Mesendoderm (in vitro differentiated cells): ENCODE results near the gene SIGLEC5. TPM values are rescaled to one million over a fixed set of nuclear protein-coding genes. Genes with fewer than 3 reads are reported as not detected.
A peak's percentile ranks its signal among the peaks of the same experiment; 100 is the strongest.

Experiments
- DNase-seq: peaks from one replicate; pipeline ENCODE4 v3.0.0; 2013
- H2AK5ac ChIP-seq: 2 replicates; pipeline ENCODE4 v1.6.1; 2013; ENCODE audit warnings: low read length, inconsistent platforms
- H2BK120ac ChIP-seq: 2 replicates; pipeline ENCODE4 v1.6.1; 2013; ENCODE audit warnings: low read depth, mild to moderate bottlenecking, low read length, moderate library complexity, mixed read lengths
- H2BK15ac ChIP-seq: replicated peaks from 2 replicates; pipeline ENCODE4 v1.6.1; 2013; ENCODE audit warnings: low read depth, mild to moderate bottlenecking, moderate library complexity
- H2BK5ac ChIP-seq: 2 replicates; pipeline ENCODE4 v1.6.1; 2013; ENCODE audit warnings: low read length, inconsistent platforms
- H3K18ac ChIP-seq: 2 replicates; pipeline ENCODE4 v1.6.1; 2013; ENCODE audit warnings: mild to moderate bottlenecking, low read length, mixed read lengths
- H3K23ac ChIP-seq: one replicate; pipeline ENCODE4 v1.6.1; 2013; ENCODE audit warnings: low read length
- H3K27ac ChIP-seq: 2 replicates; pipeline ENCODE4 v1.5.1; 2013; ENCODE audit warnings: low read depth, mild to moderate bottlenecking, inconsistent platforms, low read length, moderate library complexity
- H3K27me3 ChIP-seq: 2 replicates; pipeline ENCODE4 v1.6.1; 2013; ENCODE audit warnings: low read length, control low read depth, mild to moderate bottlenecking, inconsistent platforms; ENCODE audit not compliant: insufficient read depth, poor library complexity
- H3K36me3 ChIP-seq: 2 replicates; pipeline ENCODE4 v1.6.1; 2013; ENCODE audit warnings: low read length, inconsistent platforms; ENCODE audit not compliant: control insufficient read depth, insufficient read depth
- H3K4ac ChIP-seq: one replicate; pipeline ENCODE4 v1.6.1; 2013; ENCODE audit warnings: low read depth, mild to moderate bottlenecking, low read length, moderate library complexity
- H3K4me1 ChIP-seq: 2 replicates; pipeline ENCODE4 v1.6.1; 2013; ENCODE audit warnings: low read depth, low read length, inconsistent platforms; ENCODE audit not compliant: control insufficient read depth
- H3K4me2 ChIP-seq: 2 replicates; pipeline ENCODE4 v1.6.1; 2013; ENCODE audit warnings: low read length
- H3K4me3 ChIP-seq: 2 replicates; pipeline ENCODE4 v1.5.1; 2013; ENCODE audit warnings: mild to moderate bottlenecking, low read length
- H3K56ac ChIP-seq: one replicate; pipeline ENCODE4 v1.6.1; 2013; ENCODE audit warnings: low read length
- H3K79me1 ChIP-seq: 2 replicates; pipeline ENCODE4 v1.6.1; 2013; ENCODE audit warnings: low read length, inconsistent platforms
- H3K79me2 ChIP-seq: 2 replicates; pipeline ENCODE4 v1.6.1; 2013; ENCODE audit warnings: mild to moderate bottlenecking, low read length; ENCODE audit not compliant: control insufficient read depth, insufficient read depth
- H3K9ac ChIP-seq: 2 replicates; pipeline ENCODE4 v1.6.1; 2013; ENCODE audit warnings: low read length, inconsistent platforms
- H4K5ac ChIP-seq: one replicate; pipeline ENCODE4 v1.6.1; 2013; ENCODE audit warnings: low read length
- H4K8ac ChIP-seq: one replicate; pipeline ENCODE4 v1.6.1; 2013; ENCODE audit warnings: low read depth, mild to moderate bottlenecking, control low read depth, low read length, moderate library complexity
- WGBS: extraction: QIAGEN DNeasy Blood & Tissue Kit; methylation state at CpG from one replicate; pipeline ENCODE4 v1.1.7; 2013; ENCODE audit warnings: low lambda C conversion rate, missing lambda C conversion rate; ENCODE audit not compliant: insufficient coverage; ENCODE audit errors: extremely low coverage; 5-methylcytosine and 5-hydroxymethylcytosine counted together
- small RNA-seq: library from polyadenylated mRNA; stranded (forward); fragments of <200 nt; extraction: miRNeasy Mini kit (QIAGEN cat#:217004); gene quantifications from one replicate; pipeline ENCODE3, GENCODE V24; 2013; ENCODE audit not compliant: insufficient read depth

Gene SIGLEC5

GRCh38 chr19:51567583-51567982, 62.6 kb downstream of the SIGLEC5 start:
- no peak overlapping the region for H4K8ac ChIP-seq
- no peaks in the 10 kb centered on the region for H3K36me3 ChIP-seq
- H3K18ac ChIP-seq: no peak overlapping the region
- no peak overlapping the region for H3K4ac ChIP-seq
- H3K56ac ChIP-seq: no peak overlapping the region
- no peak overlapping the region for H3K4me2 ChIP-seq
- H4K5ac ChIP-seq: no peak overlapping the region
- H2AK5ac ChIP-seq: no peak overlapping the region
- no peaks in the 10 kb centered on the region for H3K27me3 ChIP-seq
- H3K79me1 ChIP-seq: peaks cover 5% of the 10 kb centered on the region
- H3K4me3 ChIP-seq: no peak overlapping the region
- peaks cover 2% of the 10 kb centered on the region for H3K4me1 ChIP-seq
- WGBS: no CpG with 5 or more reads among the region's 4 CpGs
- H2BK120ac ChIP-seq: no peak overlapping the region
- no peak for DNase-seq
- H3K23ac ChIP-seq: no peak overlapping the region
- no peak overlapping the region for H3K27ac ChIP-seq
- H2BK15ac ChIP-seq: no peak overlapping the region
- H3K9ac ChIP-seq: no peak overlapping the region
- peaks cover 2% of the 10 kb centered on the region for H3K79me2 ChIP-seq
- no peak overlapping the region for H2BK5ac ChIP-seq

DNA sequence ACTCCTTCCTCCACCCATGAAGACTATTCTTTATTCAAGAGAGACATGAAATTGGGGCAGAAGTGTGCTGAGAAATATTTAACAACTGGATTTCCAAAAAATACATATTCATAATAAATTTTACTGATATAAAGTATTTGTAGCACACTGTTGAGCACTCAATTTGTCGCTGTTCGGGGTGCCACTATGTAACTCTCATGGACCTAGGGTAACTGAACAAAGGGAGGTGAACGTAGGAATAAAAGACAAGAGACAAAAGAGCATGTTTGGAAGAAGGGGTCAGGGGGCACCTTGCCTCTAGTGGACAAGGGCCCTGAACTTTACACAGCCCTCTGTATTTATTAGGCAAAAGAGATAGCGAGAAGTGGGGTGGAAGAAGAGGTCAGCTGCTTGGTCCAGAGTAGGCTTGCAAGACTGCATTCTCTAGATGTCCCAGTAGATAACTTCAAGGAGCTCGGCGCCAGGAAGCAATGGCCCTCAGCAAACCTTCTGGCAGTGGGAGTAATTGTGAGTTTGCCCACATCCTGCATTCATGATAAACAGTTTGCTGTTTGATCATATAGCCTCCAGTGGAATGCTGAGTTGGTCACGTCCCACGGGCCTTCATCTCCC, 63.6 kb downstream of the SIGLEC5 start:
- Histone ChIP-seq H3K27me3 (no peaks in the 10 kb centered on the region), H2BK120ac (no peak overlapping the region), H3K79me1 (peaks cover 1% of the 10 kb centered on the region), H3K23ac (no peak overlapping the region), H2AK5ac (no peak overlapping the region), H3K4me3 (no peak overlapping the region), H3K4me1 (no peaks in the 10 kb centered on the region), H2BK15ac (no peak overlapping the region), H3K4ac (no peak overlapping the region), H2BK5ac (no peak overlapping the region), H3K27ac (no peak overlapping the region), H3K18ac (no peak overlapping the region), H3K79me2 (no peaks in the 10 kb centered on the region), H3K4me2 (no peak overlapping the region), H4K5ac (no peak overlapping the region), H3K9ac (no peak overlapping the region), H3K56ac (no peak overlapping the region), H4K8ac (no peak overlapping the region), H3K36me3 (no peaks in the 10 kb centered on the region)
- no CpG with 5 or more reads among the region's 8 CpGs for WGBS
- no peak for DNase-seq

GRCh38 chr19:51565583-51565982, 64.6 kb downstream of the SIGLEC5 start:
- H3K27me3 ChIP-seq: no peaks in the 10 kb centered on the region
- H3K18ac ChIP-seq: no peak overlapping the region
- no peak overlapping the region for H3K23ac ChIP-seq
- no peak overlapping the region for H3K27ac ChIP-seq
- no peak overlapping the region for H2BK120ac ChIP-seq
- no peaks in the 10 kb centered on the region for H3K79me1 ChIP-seq
- no peak overlapping the region for H2BK5ac ChIP-seq
- H2AK5ac ChIP-seq: no peak overlapping the region
- no peak overlapping the region for H3K4me3 ChIP-seq
- H3K9ac ChIP-seq: no peak overlapping the region
- no peaks in the 10 kb centered on the region for H3K36me3 ChIP-seq
- H3K56ac ChIP-seq: no peak overlapping the region
- H2BK15ac ChIP-seq: no peak overlapping the region
- H4K5ac ChIP-seq: no peak overlapping the region
- H3K4ac ChIP-seq: no peak overlapping the region
- H4K8ac ChIP-seq: no peak overlapping the region
- no peaks in the 10 kb centered on the region for H3K4me1 ChIP-seq
- WGBS: no CpG with 5 or more reads among the region's 4 CpGs
- no peak for DNase-seq
- H3K79me2 ChIP-seq: no peaks in the 10 kb centered on the region
- no peak overlapping the region for H3K4me2 ChIP-seq

GRCh38 chr19:51564791-51565190, 65.4 kb downstream of the SIGLEC5 start:
- no peak overlapping the region for H3K27ac ChIP-seq
- WGBS: no CpG with 5 or more reads among the region's 6 CpGs

More at GRCh38 chr19:51564791-51565190, 65.4 kb downstream of the SIGLEC5 start:
- Histone ChIP-seq H3K56ac (no peak overlapping the region), H3K9ac (no peak overlapping the region), H3K4me3 (no peak overlapping the region), H2AK5ac (no peak overlapping the region), H4K8ac (no peak overlapping the region), H4K5ac (no peak overlapping the region), H3K18ac (no peak overlapping the region), H2BK120ac (no peak overlapping the region), H3K79me1 (no peaks in the 10 kb centered on the region), H3K4me2 (no peak overlapping the region), H3K23ac (no peak overlapping the region), H3K4ac (no peak overlapping the region), H3K36me3 (no peaks in the 10 kb centered on the region), H3K4me1 (no peaks in the 10 kb centered on the region), H3K27me3 (no peaks in the 10 kb centered on the region), H2BK15ac (no peak overlapping the region), H3K79me2 (no peaks in the 10 kb centered on the region), H2BK5ac (no peak overlapping the region)
- DNase-seq: peak; percentile 12

Small RNA genes lying within 50 kb of the gene (small RNA-seq; reads per million reads assigned to genes)
- gene AC018755.2: not detected
